ENCODE measurements around the gene DDX24. TPM values are rescaled to one million over a fixed set of nuclear protein-coding genes. Genes with fewer than 3 reads are reported as not detected.

Gene DDX24
- total and polyA plus RNA-seq, 9 of the 15 experiments (the other 6 are each of a cell fraction or from before 2014, with no cell fraction given): 82.4 to 175 (median 122) TPM

DNA sequence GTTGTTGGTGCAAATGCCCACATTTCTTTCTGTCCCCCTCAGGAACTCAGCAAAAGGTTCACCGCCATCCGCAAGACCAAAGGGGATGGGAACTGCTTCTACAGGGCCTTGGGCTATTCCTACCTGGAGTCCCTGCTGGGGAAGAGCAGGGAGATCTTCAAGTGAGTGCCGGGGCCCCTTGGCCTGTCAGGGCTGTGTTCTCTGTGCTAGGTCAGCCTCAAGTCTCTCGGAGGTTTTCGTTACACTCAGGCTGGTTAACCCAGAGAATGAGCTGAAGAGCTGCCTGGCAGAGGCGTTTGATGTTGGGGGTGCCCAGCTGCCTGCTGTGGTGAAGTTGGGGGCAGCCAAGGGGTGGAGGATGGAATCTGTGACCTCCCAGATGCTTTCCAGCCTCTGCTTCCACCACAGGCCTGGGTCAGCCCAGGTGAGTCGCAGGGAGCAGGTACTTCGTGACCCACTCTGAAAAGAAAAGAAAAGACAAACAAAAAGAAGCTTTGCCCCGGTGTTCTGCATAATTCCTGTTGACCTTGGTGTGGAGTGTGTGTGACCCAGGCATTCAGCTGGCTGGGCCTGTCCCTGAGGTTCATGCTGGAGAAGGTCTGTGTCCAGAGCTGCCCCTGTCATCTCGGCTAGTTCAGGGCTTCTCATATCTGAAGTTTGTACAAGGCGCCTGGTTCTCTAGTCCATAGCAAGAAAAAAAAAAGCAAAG lies 41.9 kb downstream of the DDX24 start (continued):
- TF ChIP-seq, protein P1, sequence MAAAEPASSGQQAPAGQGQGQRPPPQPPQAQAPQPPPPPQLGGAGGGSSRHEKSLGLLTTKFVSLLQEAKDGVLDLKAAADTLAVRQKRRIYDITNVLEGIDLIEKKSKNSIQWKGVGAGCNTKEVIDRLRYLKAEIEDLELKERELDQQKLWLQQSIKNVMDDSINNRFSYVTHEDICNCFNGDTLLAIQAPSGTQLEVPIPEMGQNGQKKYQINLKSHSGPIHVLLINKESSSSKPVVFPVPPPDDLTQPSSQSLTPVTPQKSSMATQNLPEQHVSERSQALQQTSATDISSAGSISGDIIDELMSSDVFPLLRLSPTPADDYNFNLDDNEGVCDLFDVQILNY (CRISPR knock-in tag; IDR thresholded peaks at IDR 0.05): no peak
- TF ChIP-seq ETS2 (tag; IDR thresholded peaks at IDR 0.05; ENCODE audit: borderline replicate concordance, poor library complexity, severe bottlenecking): no peak
- no peak for TF ChIP-seq JUN (IDR thresholded peaks at IDR 0.05; ENCODE audit: borderline replicate concordance, low read depth, low read length)
- TF ChIP-seq JUN (CRISPR knock-in tag; IDR thresholded peaks at IDR 0.05; ENCODE audit: borderline replicate concordance): no peak
- TF ChIP-seq, protein P2, sequence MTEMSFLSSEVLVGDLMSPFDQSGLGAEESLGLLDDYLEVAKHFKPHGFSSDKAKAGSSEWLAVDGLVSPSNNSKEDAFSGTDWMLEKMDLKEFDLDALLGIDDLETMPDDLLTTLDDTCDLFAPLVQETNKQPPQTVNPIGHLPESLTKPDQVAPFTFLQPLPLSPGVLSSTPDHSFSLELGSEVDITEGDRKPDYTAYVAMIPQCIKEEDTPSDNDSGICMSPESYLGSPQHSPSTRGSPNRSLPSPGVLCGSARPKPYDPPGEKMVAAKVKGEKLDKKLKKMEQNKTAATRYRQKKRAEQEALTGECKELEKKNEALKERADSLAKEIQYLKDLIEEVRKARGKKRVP (CRISPR knock-in tag; IDR thresholded peaks at IDR 0.05): no peak
- TF ChIP-seq ZNF282 (CRISPR knock-in tag; IDR thresholded peaks at IDR 0.05): no peak

DNA sequence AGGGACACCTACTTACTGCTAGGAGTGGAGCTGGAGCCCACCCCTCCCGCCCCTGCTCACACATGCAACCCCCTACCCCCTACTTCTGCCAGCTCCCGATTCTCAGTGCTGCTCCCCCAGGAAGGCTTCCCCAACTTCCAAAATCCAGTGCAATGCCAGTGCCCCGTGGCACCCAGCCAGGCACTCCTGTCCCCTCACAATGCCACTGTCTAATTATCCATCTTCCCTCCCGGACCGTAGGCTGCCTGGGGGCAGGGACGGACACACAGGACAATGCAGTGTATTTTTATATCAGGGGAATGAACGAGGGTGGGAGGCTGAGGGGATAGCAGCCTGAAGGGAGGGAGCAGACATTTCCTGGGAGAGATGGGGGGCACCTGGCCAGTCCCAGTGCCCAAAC lies 42.5 kb downstream of the DDX24 start:
- Histone ChIP-seq H3K9ac (ENCODE audit: insufficient read depth in 1 of 2, low read depth in 2 of 2, low read length in 2 of 2) (no peak overlapping the region), H2AFZ (ENCODE audit: low read depth, low read length) (no peak overlapping the region), H3K27ac (ENCODE audit: extremely low read depth, low read depth, low read length) (no peak overlapping the region), H3K4me3 (no peak overlapping the region), H3K79me2 (ENCODE audit: control insufficient read depth, insufficient read depth, low read length) (no peaks in the 10 kb centered on the region), H4K20me1 (replicated peaks; ENCODE audit: control insufficient read depth, insufficient read depth, low read length) (no peaks in the 10 kb centered on the region; the same call in 1 of the 2 replicates), H3K27me3 (ENCODE audit: control insufficient read depth in 2 of 2, insufficient read depth in 2 of 2, low read length in 2 of 2) (peaks cover 4 to 24% of the 10 kb centered on the region in 2 experiments; a peak in 4 of 5 replicates), H3K4me1 (replicated peaks in 1 of 2; ENCODE audit: control insufficient read depth in 2 of 2, insufficient read depth in 2 of 2, low read length in 2 of 2) (peaks cover 0 to 3% of the 10 kb centered on the region in 2 experiments; a peak in 1 of 5 replicates), H3K9me1 (ENCODE audit: control insufficient read depth, insufficient read depth, low read length) (no peaks in the 10 kb centered on the region), H3K4me2 (ENCODE audit: insufficient read depth, low read length) (no peak overlapping the region), H3K36me3 (ENCODE audit: control insufficient read depth, insufficient read depth, low read length) (no peaks in the 10 kb centered on the region), H3K9me3 (replicated peaks; ENCODE audit: control insufficient read depth, insufficient read depth, low read depth, low read length) (no peaks in the 10 kb centered on the region)
- ATAC-seq (no peak), DNase-seq (ENCODE audit: extremely low read depth in 1 of 4, low spot score in 3 of 4) (no peak), FAIRE-seq (no peak)
- 7% methylated on average over 7 of the region's 7 CpGs for WGBS (ENCODE audit: insufficient coverage, low coverage, missing lambda C conversion rate)
- ChIA-PET POLR2A (interaction anchor here (0.7 kb wide), 1 partner anchor 10 kb away, joined by 3 read pairs; no protein-coding TSS in a partner anchor), CTCF (ENCODE audit: low intra/inter-chr PET ratio) (no interaction called here)
- BruUV-seq (replicated peaks): no TSS peak
- intact Hi-C loops (cut with micrococcal nuclease): no loop called here
- in situ Hi-C loops (cut with MboI): loop anchor here (5.0 kb wide), 1 partner anchor 99 kb away; no protein-coding TSS in a partner anchor
- TF ChIP-seq ZNF644 (tag; IDR thresholded peaks at IDR 0.05; ENCODE audit: low read depth): no peak
- TF ChIP-seq, protein P3, sequence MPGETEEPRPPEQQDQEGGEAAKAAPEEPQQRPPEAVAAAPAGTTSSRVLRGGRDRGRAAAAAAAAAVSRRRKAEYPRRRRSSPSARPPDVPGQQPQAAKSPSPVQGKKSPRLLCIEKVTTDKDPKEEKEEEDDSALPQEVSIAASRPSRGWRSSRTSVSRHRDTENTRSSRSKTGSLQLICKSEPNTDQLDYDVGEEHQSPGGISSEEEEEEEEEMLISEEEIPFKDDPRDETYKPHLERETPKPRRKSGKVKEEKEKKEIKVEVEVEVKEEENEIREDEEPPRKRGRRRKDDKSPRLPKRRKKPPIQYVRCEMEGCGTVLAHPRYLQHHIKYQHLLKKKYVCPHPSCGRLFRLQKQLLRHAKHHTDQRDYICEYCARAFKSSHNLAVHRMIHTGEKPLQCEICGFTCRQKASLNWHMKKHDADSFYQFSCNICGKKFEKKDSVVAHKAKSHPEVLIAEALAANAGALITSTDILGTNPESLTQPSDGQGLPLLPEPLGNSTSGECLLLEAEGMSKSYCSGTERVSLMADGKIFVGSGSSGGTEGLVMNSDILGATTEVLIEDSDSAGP (CRISPR knock-in tag; IDR thresholded peaks at IDR 0.05): no peak
- no peak for TF ChIP-seq NFIC (IDR thresholded peaks at IDR 0.05)
- no peak for TF ChIP-seq POLR3G (IDR thresholded peaks at IDR 0.05; ENCODE audit: extremely low read depth, insufficient read length, insufficient replicate concordance)
- no peak for TF ChIP-seq HDAC6 (IDR thresholded peaks at IDR 0.05; ENCODE audit: low read depth, low read length)
- TF ChIP-seq FOXA3 (CRISPR knock-in tag; conservative IDR thresholded peaks at IDR 0.05 in 1 of 2, IDR thresholded peaks at IDR 0.05 in 1 of 2): no peak
- no peak for TF ChIP-seq DACH1 (IDR thresholded peaks at IDR 0.05; ENCODE audit: partially characterized antibody)
- TF ChIP-seq HNRNPLL (IDR thresholded peaks at IDR 0.05; ENCODE audit: low read depth, low read length, poor library complexity, severe bottlenecking): no peak
- TF ChIP-seq NRF1 (conservative IDR thresholded peaks at IDR 0.05 in 1 of 2, IDR thresholded peaks at IDR 0.05 in 1 of 2): no peak
- TF ChIP-seq MAFK (IDR thresholded peaks at IDR 0.05; ENCODE audit: low read length): no peak
